NK-92 treated with Interleukin-12 subunit alpha and Interleukin-12 subunit beta, amount 100 ng/mL, for 24 hours (cell line): ENCODE measurements around the gene HCN3.
"Not testable (repeated sequence)": the region's sequence is repeated elsewhere in the genome, so short reads cannot be mapped to it uniquely, and the experiment has no call there.

Experiments used
- DNase-seq: peaks from one replicate; lab custom pipeline; 2025; lab: John Stamatoyannopoulos, UW

HCN3 gene

GRCh38 chr1:155313261-155313660 is 36.0 kb downstream of the HCN3 start:
- DNase-seq = no peak

DNA sequence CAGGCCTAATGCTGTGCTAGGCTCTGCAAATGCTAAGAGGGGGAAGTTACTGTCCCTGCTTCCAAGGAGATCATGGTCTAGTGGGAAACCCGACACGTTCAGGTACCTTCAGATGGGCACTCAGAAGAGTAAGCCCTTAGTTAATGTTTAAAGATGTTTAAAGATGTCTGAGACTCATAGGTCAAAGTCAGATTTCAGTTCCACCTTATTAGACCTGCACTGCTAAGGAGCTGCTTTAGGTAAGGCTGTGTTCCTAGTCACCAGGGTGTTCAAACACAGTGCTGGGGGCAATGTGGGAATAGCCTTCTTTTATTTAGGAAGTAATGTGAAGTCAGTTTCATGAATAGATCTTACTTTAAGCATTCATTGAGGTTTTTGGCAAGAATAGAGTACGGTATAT is 39.7 kb downstream of the HCN3 start:
- no peak for DNase-seq

DNA sequence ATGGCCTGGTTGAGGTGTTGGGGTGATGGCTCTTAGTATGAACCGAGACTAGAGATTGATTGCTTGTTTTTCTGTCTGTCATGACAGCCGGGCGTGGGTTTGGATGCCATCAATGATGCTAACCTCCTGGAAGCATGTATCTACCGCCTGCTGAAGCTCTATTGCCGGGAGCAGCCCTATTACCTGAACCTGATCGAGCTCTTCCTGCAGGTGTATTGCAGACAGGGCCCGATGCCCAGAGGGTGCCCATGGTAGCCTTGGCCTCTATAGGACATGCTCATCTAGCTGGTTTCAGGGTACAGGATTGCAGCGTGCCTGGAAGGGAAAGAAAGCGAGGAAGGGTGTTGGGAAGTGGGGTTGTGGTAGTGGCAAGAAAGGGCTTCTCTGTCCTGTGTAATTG is 40.8 kb downstream of the HCN3 start:
- DNase-seq = no peak

GRCh38 chr1:155319536-155319935 is 42.3 kb downstream of the HCN3 start:
- DNase-seq = no peak

GRCh38 chr1:155320252-155320651 is 43.0 kb downstream of the HCN3 start:
- DNase-seq = no peak

GRCh38 chr1:155320661-155321617 is 43.7 kb downstream of the HCN3 start, which contains the start of gene RUSC1:
RUSC1 (plus strand) TSS chr1:155320894; CDS start chr1:155321774, 880 bp downstream.
- no peak for DNase-seq

DNA sequence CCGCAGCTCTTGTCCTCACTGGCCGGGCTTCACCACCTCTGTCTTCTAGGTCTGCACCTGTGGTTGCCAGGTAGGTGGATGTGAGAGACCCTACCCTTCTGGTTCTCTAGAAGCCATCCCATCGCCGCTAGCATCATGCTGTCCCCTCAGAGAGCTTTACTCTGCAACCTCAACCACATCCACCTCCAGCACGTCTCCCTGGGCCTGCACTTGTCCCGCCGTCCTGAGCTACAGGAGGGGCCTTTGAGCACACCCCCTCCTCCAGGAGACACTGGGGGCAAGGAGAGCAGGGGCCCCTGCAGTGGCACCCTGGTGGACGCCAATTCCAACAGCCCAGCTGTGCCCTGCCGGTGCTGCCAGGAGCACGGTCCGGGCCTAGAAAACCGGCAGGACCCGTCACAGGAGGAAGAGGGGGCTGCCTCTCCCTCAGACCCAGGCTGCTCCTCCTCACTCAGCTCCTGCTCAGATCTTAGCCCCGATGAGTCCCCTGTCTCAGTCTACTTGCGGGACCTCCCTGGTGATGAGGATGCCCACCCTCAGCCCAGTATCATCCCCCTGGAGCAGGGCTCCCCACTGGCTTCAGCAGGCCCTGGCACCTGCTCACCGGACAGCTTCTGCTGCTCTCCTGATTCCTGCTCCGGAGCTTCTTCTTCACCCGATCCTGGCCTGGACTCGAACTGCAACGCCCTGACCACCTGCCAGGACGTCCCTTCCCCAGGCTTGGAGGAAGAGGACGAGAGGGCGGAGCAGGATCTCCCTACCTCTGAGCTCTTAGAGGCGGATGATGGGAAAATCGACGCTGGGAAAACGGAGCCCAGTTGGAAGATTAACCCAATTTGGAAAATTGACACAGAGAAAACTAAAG is 44.6 kb downstream of the HCN3 start:
- DNase-seq = no peak

DNA sequence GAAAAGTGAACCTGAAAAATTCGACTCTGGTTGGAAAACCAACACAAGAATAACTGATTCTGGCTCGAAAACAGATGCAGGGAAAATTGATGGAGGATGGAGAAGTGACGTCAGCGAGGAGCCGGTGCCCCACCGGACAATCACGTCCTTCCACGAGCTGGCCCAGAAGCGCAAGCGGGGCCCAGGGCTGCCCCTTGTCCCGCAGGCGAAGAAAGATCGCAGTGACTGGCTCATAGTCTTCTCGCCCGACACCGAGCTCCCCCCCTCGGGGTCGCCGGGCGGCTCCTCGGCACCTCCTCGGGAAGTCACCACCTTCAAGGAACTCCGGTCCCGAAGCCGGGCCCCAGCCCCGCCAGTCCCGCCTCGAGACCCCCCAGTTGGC is 45.3 kb downstream of the HCN3 start:
- DNase-seq = no peak

DNA sequence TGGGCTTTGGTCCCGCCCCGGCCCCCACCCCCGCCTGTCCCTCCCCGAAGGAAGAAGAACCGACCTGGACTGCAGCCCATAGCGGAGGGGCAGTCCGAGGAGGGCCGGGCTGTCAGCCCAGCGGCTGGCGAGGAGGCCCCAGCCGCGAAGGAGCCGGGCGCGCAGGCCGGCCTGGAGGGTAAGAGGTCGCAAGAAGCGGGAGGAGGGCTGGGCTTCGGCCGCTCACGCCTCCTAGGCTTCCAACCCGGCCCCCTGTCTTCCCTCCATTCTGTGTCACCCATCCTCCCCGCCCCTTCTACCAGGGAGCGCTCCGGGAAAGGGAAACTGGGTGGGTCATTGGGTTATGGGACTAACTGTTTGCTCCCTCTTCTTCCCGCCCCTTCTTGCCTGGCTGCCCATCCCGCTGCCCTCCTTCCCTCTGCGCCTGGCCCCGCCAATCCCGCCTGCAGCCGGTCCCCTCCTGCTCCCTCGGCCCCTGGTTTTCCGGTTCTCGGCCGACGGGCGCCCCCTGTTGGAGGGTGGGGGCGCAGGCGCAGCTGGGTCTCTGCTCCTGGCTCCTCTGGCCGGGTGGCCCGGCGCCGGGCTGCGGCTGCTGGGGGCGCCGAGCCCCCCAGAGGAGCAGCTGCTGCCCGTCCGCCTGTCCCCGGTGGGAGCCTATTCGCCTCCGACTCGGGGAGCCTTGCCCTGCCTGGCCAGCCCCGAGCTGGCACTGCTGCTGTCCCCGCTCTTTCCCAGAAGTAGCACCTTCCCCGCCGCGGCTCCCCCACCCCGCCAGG is 45.9 kb downstream of the HCN3 start:
- peak; percentile 67 for DNase-seq

GRCh38 chr1:155323729-155324036 is 46.4 kb downstream of the HCN3 start:
- peak; percentile 65 for DNase-seq

GRCh38 chr1:155324037-155324716 is 46.9 kb downstream of the HCN3 start:
- DNase-seq = peak; percentile 67

DNA sequence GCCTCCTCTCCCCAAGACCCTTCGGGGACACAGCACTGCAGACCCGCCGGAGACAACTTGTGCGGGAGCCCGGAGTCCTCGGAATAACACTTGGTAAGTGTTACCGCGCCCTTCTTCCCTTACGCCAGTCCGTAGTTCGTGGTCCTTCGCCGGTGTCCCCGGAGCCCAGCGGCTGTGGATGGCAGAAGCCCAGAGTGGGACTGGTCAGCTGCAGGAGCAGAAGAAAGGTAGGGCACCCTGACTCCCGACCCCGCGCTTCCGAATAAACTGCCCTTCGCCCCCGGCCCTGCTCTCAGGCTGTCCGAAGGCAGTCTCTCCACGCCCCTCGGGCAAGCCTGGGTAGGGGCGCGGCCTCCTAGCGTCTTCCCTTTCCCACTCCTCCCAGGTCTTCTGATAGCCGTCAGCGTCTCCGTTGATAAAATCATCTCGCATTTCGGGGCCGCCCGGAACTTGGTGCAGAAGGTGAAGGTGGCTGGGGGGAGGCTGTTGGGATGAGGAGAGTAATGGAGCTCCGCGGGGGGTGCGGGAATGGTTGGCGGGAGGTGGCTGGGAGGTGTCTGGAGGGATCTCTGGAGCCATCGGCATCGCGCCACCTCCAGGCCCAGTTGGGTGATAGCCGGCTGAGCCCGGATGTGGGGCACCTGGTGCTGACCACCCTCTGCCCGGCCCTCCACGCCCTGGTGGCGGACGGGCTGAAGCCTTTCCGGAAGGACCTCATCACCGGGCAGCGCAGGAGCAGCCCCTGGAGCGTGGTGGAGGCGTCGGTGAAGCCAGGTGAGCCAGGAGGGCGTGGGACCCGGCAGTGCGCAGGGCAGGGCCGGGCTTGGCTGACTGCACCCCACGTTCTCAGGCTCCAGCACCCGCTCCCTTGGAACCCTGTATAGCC is 47.7 kb downstream of the HCN3 start:
- DNase-seq = no peak

DNA sequence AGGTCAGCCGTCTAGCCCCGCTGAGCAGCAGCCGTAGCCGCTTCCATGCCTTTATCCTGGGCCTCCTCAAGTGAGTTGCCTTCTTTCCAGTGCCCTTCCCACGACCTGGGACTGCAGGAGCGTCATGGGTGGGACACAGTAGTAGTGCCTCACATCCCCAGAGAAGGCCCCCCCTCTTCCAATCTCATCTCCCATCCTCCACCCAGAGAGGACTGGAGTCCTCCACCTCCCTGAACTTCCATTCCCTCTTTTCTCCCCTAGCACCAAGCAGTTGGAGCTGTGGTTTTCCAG is 48.3 kb downstream of the HCN3 start:
- DNase-seq = no peak

GRCh38 chr1:155326020-155326526 is 48.8 kb downstream of the HCN3 start:
- no peak for DNase-seq

- no peak for DNase-seq
Observed at GRCh38 chr1:155326631-155327037, 49.4 kb downstream of the HCN3 start.

DNA sequence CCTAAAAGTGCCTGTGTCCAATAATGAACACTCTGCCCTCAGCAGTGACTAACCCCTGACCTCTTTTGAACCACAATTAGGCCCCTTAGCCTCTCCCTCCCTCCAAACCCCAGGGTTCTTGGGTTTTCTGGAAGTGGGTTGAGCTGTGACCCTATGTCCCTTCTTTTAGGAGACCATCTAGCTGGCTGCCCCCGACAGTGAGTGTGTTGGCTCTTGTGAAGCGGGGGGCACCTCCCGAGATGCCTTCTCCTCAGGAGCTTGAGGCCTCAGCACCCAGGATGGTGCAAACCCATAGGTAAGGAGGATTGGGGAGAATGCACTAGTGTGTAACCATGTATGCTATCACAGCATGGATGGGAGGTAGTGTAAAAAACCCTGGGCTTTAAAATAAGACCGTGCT is 50.7 kb downstream of the HCN3 start:
- DNase-seq = no peak

DNA sequence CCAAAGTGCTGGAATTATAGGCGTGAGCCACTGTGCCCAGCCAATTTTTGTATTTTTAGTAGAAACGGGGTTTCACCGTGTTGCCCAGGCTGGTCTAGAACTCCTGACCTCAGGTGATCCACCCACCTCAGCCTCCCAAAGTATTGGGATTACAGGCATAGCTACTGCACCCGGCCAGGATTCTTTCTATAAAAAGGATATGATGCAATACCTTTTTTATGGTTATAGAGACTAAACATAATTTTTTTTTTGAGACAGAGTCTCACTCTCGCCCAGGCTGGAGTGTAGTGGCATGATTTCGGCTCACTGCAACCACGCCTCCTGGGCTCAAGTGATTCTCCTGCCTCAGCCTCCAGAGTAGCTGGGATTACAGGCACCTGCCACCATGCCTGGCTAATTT is 51.6 kb downstream of the HCN3 start:
- not testable (repeated sequence) for DNase-seq

DNA sequence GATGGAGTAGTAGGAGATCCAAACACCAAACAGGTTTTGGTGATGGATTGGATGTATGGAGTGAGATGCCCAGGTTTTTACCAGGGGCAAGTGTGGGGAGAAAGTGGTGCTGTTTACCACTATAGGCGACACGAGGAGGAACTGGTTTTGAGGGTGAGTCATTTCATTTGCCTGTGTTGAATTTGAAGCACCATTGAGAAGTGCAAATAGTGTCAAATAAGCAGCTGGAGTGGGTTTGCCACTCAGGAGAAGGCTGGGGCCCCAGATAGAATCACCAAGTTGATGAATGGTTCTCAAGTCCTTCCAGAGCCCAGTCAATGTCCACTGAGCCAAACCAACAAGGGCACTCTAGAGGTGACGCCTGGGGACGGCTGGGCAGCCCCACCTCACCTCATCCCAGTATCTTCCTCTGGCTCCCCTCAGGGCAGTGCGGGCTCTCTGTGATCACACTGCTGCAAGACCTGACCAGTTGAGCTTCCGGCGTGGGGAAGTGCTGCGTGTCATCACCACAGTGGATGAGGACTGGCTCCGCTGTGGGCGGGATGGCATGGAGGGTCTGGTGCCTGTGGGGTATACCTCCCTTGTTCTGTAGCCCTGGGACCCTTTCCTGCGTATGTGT is 52.8 kb downstream of the HCN3 start:
- DNase-seq = no peak

DNA sequence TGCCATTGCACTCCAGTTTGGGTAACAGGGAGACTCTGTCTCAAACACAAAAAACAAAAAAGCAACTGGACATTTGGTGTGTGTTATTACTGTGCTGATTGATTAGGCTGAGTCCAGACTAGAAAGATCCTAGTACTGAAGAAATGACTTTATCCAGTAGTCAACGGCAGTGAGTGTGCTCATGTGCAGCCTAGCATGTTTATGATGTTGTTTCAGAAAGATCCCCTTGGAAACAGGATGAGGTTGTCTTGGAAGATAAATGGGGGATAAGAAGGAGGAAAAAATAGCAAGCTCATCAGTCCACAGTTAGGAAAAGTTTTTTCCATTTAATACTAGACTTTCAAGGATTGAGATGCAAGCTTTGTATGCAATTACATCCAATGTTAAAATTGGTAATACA is 57.7 kb downstream of the HCN3 start:
- no peak for DNase-seq
